Measurements from ENCODE around the gene PYGM. TPM values are rescaled to one million over a fixed set of nuclear protein-coding genes. Genes with fewer than 3 reads are reported as not detected.
A peak's percentile ranks its signal among the peaks of the same experiment; 100 is the strongest.

PYGM gene
- total and polyA plus RNA-seq, 2 of the 8 experiments (the other 6 are each of a cell fraction or from before 2014, with no cell fraction given) = 9.6 to 10.0 TPM

DNA sequence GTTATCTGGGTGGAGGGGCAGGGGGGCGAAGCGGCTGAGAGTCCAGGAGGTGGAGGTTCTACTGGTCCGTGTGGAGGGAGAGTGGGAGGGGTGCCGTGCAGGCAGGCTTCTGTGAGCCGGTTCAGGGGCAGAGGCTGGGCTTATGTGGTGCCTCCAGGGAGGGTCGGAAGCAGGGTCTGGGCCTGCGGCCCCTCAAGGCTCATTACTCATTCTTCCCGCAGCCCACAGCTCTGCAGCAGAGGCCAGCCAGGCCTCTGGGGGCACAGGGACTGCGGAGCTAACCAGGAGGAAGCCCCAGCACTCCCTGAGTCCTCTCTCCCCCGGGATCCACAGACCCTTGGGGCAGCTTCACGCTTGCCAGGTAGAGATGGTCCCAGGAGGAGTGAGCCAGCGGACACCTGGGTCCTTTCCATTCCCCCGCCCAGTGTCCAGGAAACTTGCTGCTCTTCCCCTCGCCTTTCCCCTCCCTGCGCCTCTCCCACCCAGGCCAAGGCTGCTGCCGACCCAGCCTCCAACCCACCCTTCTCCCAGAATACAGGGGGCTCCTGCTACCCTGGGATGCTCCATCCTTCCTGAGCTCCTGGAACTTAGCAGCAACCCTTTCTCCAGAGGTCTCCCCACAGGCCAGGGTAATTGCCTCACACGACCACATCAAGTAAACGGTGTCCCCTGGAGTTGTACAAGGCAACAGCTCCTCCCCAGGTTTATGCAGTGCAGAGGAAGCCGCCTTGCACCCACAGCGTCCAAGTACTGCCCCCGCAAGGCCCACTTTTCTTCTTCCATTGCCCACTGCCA, 43.1 kb downstream of the PYGM start:
- Histone ChIP-seq H3K79me2 (ENCODE audit: control insufficient read depth in 1 of 2, insufficient read depth in 2 of 2, low read length in 2 of 2) (no peaks in the 10 kb centered on the region), H3K27me3 (replicated peaks in 1 of 4; ENCODE audit: control insufficient read depth in 3 of 4, extremely low read depth in 1 of 4, insufficient read depth in 3 of 4, low read length in 3 of 4) (peaks cover 12 to 49% (median 36%) of the 10 kb centered on the region in 4 experiments), H3K23me2 (ENCODE audit: low read depth, low read length) (peaks cover 10% of the 10 kb centered on the region; the same call in 1 of the 2 replicates), H4K91ac (replicated peaks; ENCODE audit: insufficient read length, low read length) (no peak overlapping the region), H2AFZ (ENCODE audit: low read length) (no peak overlapping the region), H3K23ac (ENCODE audit: insufficient read length) (no peak overlapping the region), H2AK5ac (ENCODE audit: low read depth, low read length) (no peak overlapping the region), H3K27ac (ENCODE audit: low read depth, low read length) (no peak overlapping the region), H2BK120ac (replicated peaks; ENCODE audit: low read depth, low read length) (no peak overlapping the region), H3K9ac (replicated peaks in 1 of 4; ENCODE audit: extremely low read depth in 1 of 4, low read depth in 3 of 4, low read length in 3 of 4) (no peak overlapping the region), H3K4me1 (replicated peaks in 1 of 4; ENCODE audit: control insufficient read depth in 3 of 4, insufficient read depth in 4 of 4, low read length in 3 of 4) (peaks cover 4 to 24% (median 9%) of the 10 kb centered on the region in 4 experiments), H4K20me1 (replicated peaks in 1 of 2; ENCODE audit: control insufficient read depth in 1 of 2, insufficient read depth in 2 of 2, low read length in 2 of 2) (peaks cover 2 to 4% of the 10 kb centered on the region in 2 experiments), H3K79me1 (ENCODE audit: low read depth, low read length) (no peaks in the 10 kb centered on the region), H3K9me3 (ENCODE audit: insufficient read depth in 2 of 2, low read depth in 1 of 2, low read length in 1 of 2) (no peaks in the 10 kb centered on the region), H2BK5ac (ENCODE audit: low read depth, low read length) (peak overlapping the region; percentile 24; the same call in 1 of the 2 replicates), H3K18ac (ENCODE audit: extremely low read depth, low read length) (no peak overlapping the region; the same call in none of the 2 replicates), H4K5ac (ENCODE audit: insufficient read length, low read depth, low read length) (no peak overlapping the region), H3K14ac (ENCODE audit: insufficient read length) (no peak overlapping the region), H3K4ac (replicated peaks; ENCODE audit: insufficient read length, low read depth, low read length) (no peak overlapping the region), H3K4me3 (ENCODE audit: extremely low read depth in 1 of 4, insufficient read depth in 2 of 4, low read depth in 3 of 4, low read length in 4 of 4) (no peak overlapping the region), H2BK20ac (ENCODE audit: low read length) (peak overlapping the region; percentile 32; the same call in 1 of the 2 replicates), H3K4me2 (ENCODE audit: insufficient read depth in 1 of 2, low read depth in 2 of 2, low read length in 2 of 2) (no peak overlapping the region), H4K8ac (ENCODE audit: extremely low read depth, insufficient read depth, low read length) (no peak overlapping the region), H2BK12ac (ENCODE audit: low read depth, low read length) (peak overlapping the region; percentile 50; the same call in 1 of the 2 replicates), H3K56ac (replicated peaks; ENCODE audit: insufficient read length, low read depth, low read length) (no peak overlapping the region), H3K36me3 (ENCODE audit: control insufficient read depth in 2 of 4, insufficient read depth in 4 of 4, low read length in 3 of 4) (peaks cover 0 to 3% (median 0%) of the 10 kb centered on the region in 4 experiments; a peak in 1 of 8 replicates), H2BK15ac (ENCODE audit: low read length) (peak overlapping the region; percentile 81)
- DNase-seq (ENCODE audit: low read depth in 1 of 2, low spot score in 2 of 2) (no peak), FAIRE-seq (no peak)
- ChIA-PET CTCF (ENCODE audit: partially characterized antibody) (interaction anchor here (0.6 to 4.7 kb wide), 14 partner anchors 11 to 361 kb away, joined by 3 to 30 read pairs (median 4); partner anchors contain the start of gene RASGRP2), POLR2A (ENCODE audit: partially characterized antibody) (interaction anchor here (0.6 to 3.6 kb wide), 9 partner anchors 9 to 57 kb away, joined by 3 to 22 read pairs (median 4); no protein-coding TSS in a partner anchor)
- WGBS, 2 experiments (ENCODE audit: extremely low coverage in 1 of 2, insufficient coverage in 1 of 2, insufficient read length in 1 of 2, insufficient replicate concordance in 2 of 2, low coverage in 1 of 2, low lambda C conversion rate in 2 of 2, missing lambda C conversion rate in 1 of 2) = 76% methylated on average over 18 of the region's 21 CpGs; no CpG with 5 or more reads in 1 of the 2 experiments
- TF ChIP-seq KDM4A (IDR thresholded peaks at IDR 0.05; ENCODE audit: low read depth, low read length, severe bottlenecking) (no peak), TCF12 (IDR thresholded peaks at IDR 0.05; ENCODE audit: low read depth, low read length) (no peak), SUZ12 (IDR thresholded peaks at IDR 0.05; ENCODE audit: low read length) (no peak), NRF1 (IDR thresholded peaks at IDR 0.05; ENCODE audit: low read depth, low read length) (no peak), GTF2F1 (IDR thresholded peaks at IDR 0.05; ENCODE audit: borderline replicate concordance, low read depth, low read length) (no peak), RBBP5 (IDR thresholded peaks at IDR 0.05; ENCODE audit: borderline replicate concordance, low read depth, low read length) (no peak), BRCA1 (IDR thresholded peaks at IDR 0.05; ENCODE audit: low read depth, low read length) (no peak), EP300 (IDR thresholded peaks at IDR 0.05; ENCODE audit: borderline replicate concordance in 1 of 2, low read depth in 2 of 2, low read length in 2 of 2) (no peak)
- TF ChIP-seq, protein P1, sequence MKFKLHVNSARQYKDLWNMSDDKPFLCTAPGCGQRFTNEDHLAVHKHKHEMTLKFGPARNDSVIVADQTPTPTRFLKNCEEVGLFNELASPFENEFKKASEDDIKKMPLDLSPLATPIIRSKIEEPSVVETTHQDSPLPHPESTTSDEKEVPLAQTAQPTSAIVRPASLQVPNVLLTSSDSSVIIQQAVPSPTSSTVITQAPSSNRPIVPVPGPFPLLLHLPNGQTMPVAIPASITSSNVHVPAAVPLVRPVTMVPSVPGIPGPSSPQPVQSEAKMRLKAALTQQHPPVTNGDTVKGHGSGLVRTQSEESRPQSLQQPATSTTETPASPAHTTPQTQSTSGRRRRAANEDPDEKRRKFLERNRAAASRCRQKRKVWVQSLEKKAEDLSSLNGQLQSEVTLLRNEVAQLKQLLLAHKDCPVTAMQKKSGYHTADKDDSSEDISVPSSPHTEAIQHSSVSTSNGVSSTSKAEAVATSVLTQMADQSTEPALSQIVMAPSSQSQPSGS (IDR thresholded peaks at IDR 0.05; ENCODE audit: low read length) = no peak
